Astrocyte (in vitro differentiated cells and primary cell): Measurements from ENCODE around the gene HYDIN.
"Not testable (repeated sequence)": the region's sequence is repeated elsewhere in the genome, so short reads cannot be mapped to it uniquely, and the experiment has no call there.

Experiments used
- EZH2 ChIP-seq: IDR thresholded peaks from 2 replicates; pipeline ENCODE4 v1.6.1; 2012; ENCODE audit warnings: mild to moderate bottlenecking, low read length, inconsistent platforms; ENCODE audit not compliant: insufficient read depth
- TF ChIP-seq, protein P1 (sequence below): IDR thresholded peaks from 2 replicates; pipeline ENCODE4 v1.5.1; 2011; ENCODE audit warnings: low read depth, mild to moderate bottlenecking, inconsistent platforms, low read length, moderate library complexity; ENCODE audit not compliant: insufficient read depth

DNA sequence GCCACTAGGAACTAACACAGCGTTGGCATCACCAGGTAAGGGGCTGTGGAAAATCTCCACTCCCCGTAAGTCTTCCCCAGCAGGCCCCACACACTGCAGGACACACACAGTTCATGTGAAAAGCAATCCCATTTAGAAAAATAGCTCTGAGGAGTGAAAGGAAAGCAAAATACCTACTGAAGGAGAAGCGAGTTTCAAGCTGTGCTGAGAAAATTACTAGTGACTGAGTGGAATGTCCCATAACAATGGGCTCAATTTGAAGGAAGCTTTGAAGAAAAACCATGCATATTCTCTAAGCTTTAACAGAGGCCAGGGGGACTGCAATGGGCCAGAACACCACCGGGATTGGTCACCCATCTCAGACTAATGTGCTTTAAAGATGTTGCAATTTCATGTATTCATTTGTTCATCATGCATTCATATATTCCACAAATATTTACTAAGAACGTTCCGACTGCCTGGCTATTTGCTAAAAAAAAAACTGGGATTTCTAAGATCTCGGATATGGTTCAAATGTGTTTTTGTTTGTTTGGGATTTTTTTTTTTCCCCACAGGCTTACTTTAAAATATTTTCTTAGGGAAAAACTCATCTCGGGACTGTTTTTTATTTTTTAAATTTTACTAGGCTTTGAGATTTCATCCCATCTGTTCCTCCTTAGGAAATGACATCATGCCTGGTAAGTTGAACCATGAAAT, 202.3 kb downstream of the HYDIN start:
- not testable (repeated sequence) for TF ChIP-seq EZH2
- TF ChIP-seq, protein P1, sequence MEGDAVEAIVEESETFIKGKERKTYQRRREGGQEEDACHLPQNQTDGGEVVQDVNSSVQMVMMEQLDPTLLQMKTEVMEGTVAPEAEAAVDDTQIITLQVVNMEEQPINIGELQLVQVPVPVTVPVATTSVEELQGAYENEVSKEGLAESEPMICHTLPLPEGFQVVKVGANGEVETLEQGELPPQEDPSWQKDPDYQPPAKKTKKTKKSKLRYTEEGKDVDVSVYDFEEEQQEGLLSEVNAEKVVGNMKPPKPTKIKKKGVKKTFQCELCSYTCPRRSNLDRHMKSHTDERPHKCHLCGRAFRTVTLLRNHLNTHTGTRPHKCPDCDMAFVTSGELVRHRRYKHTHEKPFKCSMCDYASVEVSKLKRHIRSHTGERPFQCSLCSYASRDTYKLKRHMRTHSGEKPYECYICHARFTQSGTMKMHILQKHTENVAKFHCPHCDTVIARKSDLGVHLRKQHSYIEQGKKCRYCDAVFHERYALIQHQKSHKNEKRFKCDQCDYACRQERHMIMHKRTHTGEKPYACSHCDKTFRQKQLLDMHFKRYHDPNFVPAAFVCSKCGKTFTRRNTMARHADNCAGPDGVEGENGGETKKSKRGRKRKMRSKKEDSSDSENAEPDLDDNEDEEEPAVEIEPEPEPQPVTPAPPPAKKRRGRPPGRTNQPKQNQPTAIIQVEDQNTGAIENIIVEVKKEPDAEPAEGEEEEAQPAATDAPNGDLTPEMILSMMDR: not testable (repeated sequence)
